Measurements from ENCODE around the gene CST11.

The CST11 gene, protein sequence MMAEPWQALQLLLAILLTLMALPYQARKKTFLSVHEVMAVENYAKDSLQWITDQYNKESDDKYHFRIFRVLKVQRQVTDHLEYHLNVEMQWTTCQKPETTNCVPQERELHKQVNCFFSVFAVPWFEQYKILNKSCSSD

DNA sequence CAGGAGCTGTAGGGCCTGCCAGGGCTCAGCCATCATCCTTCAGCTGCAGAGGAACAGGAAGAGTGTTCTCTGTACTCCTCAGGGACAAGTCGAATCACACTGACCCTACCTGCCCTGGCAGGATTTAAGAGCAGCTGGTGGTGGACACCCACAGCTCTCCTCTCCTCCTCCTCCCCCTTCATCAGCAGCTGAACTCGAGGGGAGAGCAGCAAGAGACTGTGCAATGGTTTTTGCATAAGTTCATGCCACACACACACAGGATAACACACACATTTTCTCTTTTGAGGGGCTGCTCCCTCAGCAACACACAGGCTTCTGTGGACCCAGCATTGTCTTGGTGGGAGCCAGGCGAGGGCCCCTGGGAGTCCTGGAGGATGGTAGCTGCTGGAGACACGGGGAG, at the start of gene CST11:
Gene CST11, minus strand, starts transcription at position 101 of the 400 bp plus-strand sequence. Its CDS starts 65 bp downstream, at position 36.
- no peak within 1 kb of the TSS for H3K4me3 ChIP-seq
- H3K27ac ChIP-seq = no peak within 1 kb of the TSS
- no peak for DNase-seq (ENCODE audit: low spot score)
- TF ChIP-seq, protein P1, sequence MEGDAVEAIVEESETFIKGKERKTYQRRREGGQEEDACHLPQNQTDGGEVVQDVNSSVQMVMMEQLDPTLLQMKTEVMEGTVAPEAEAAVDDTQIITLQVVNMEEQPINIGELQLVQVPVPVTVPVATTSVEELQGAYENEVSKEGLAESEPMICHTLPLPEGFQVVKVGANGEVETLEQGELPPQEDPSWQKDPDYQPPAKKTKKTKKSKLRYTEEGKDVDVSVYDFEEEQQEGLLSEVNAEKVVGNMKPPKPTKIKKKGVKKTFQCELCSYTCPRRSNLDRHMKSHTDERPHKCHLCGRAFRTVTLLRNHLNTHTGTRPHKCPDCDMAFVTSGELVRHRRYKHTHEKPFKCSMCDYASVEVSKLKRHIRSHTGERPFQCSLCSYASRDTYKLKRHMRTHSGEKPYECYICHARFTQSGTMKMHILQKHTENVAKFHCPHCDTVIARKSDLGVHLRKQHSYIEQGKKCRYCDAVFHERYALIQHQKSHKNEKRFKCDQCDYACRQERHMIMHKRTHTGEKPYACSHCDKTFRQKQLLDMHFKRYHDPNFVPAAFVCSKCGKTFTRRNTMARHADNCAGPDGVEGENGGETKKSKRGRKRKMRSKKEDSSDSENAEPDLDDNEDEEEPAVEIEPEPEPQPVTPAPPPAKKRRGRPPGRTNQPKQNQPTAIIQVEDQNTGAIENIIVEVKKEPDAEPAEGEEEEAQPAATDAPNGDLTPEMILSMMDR (IDR thresholded peaks at IDR 0.05) = no peak

DNA sequence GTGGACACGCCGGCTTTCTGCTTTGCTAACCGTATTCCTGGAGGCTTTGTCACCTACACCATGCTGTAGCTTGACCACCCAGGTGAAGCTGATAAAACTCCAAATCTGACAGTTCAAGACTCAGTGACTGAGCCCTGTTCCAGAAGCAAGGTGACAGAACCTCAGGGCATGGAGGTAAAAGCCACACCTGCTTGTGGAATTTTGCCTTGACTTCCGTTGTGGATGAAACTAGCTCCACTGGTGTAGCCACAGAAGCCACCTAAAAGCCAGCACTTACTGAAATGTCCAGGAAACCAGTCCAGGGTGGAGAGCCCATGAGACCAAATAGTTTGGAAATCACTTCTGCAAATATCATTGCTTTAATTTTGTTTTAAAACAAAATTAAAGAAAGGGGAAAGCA, 49.2 kb upstream of the CST11 start:
- Histone ChIP-seq H3K27ac (no peak overlapping the region), H3K4me3 (no peak overlapping the region)
- TF ChIP-seq, protein P1 (IDR thresholded peaks at IDR 0.05) = no peak
- no peak for DNase-seq (ENCODE audit: low spot score)

DNA sequence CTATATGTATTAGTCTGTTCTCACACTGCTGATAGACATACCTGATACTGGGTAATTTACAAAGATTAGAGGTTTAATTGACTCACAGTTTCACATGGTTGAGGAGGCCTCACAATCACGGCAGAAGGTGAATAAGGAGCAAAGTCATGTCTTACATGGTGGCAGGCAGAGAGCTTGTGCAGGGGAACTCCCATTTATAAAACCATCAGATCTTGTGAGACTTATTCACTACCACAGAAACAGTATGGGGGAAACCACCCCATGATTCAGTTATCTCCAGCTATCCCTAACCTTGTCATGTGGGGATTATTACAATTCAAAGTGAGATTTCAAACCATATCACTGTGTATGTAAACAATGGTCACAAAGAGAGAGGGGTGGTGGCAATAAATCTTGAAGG, 44.9 kb upstream of the CST11 start:
- no peak overlapping the region for H3K4me3 ChIP-seq
- TF ChIP-seq, protein P1 (IDR thresholded peaks at IDR 0.05) = no peak
- DNase-seq (ENCODE audit: low spot score) = no peak
- H3K27ac ChIP-seq = no peak overlapping the region

DNA sequence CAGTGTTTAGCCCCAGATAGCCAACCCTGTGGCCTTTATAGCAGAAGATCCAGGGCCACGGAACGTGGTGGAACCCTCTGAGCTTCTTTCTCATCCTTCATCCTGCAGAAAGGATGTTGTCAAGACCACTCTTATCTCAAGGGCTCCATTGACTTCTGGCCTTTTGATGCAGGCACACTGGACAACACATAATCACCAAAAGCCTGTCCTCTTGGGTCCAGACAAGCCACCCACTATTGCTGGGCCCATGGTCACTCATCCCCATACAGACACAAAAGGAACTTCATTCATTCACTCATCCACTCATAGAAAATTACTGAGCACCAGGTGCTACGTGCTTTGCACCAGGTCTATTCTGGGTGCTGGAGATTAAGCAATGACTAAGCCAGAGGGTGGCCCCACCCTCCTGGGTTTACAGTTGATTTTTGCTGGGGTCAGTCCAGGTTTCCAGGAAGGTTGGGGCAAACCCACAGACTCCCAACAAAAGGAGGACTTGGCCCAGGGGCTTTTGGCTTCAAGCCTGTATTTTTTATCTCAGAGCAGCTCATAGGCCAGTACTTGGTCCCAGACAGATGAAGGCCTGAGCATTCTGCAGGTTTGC, 40.6 kb upstream of the CST11 start:
- Histone ChIP-seq H3K27ac (no peak overlapping the region), H3K4me3 (no peak overlapping the region)
- TF ChIP-seq, protein P1 (IDR thresholded peaks at IDR 0.05) = no peak
- DNase-seq (ENCODE audit: low spot score) = no peak

DNA sequence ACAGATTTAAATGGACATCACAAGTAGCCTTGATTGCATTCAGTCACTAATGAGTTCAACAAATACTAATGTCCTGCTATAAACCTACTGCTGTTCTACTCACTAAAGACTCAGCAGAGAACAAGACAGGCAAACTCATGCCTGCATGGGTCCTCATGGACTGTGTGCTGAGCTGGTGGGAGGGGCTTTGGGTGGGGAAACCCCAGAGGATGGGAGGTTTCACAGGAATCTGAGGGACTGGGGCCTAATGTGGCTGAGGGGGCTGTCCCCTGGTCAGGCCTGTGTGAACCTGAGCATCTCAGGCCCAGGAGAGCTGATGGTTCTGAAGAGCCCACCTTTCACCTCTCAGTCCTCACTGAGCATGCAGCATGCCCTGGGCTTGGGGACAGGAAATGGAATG, 39.6 kb upstream of the CST11 start:
- no peak for DNase-seq (ENCODE audit: low spot score)
- Histone ChIP-seq H3K4me3 (no peak overlapping the region), H3K27ac (no peak overlapping the region)
- TF ChIP-seq, protein P1 (IDR thresholded peaks at IDR 0.05) = no peak

DNA sequence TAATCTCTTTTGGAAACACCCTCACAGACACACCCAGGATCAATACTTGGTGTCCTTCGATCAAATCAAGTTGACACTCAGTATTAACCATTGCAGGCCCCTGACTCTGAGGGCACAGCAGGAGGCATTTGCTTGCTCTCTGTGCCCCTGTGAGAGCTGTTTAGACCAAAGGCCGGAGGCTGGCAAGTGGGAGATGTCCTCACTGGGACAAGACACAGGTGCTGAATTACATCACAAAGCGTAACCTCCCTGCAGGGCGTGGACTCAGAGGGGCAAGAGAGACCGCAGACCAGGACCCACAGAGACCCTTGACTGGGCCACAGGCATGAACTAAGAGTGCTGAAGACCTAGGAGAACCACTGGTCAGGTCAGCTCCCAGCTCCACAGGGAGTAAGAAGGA, 38.1 kb upstream of the CST11 start, which contains the start of gene CST8:
Gene CST8, plus strand, starts transcription at position 301 of the 400 bp plus-strand sequence. CDS start 551 bp downstream, outside the sequence.
- TF ChIP-seq, protein P1 (IDR thresholded peaks at IDR 0.05) = no peak
- no peak for DNase-seq (ENCODE audit: low spot score)

DNA sequence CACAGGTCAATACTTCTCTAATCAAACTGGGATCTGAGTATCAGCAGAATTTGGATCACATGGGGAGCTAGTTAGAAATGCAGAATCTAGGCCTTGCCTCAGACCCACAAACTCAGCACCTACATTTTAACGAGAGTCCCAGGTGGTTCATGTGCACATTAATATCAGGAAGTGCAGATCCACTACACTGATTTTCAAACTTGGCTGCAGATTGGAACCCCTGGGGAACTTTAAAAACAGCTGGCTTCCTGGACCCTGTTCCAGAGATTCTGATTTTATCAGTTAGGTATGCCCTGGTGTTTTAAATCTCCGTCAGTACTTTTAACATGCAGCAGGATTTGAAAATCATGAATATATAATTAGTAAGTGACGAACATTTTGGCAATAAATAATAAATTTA, 36.3 kb upstream of the CST11 start:
- DNase-seq (ENCODE audit: low spot score) = no peak

More for the DNA sequence above, 38.1 kb upstream of the CST11 start, which contains the start of gene CST8:
- Histone ChIP-seq H3K27ac (no peak within 1 kb of the TSS), H3K4me3 (no peak within 1 kb of the TSS)

More for the DNA sequence above, 36.3 kb upstream of the CST11 start:
- H3K4me3 ChIP-seq = no peak overlapping the region
- H3K27ac ChIP-seq = no peak overlapping the region
- TF ChIP-seq, protein P1 (IDR thresholded peaks at IDR 0.05) = no peak
